Glomerular endothelial cell (primary cell): ENCODE data around the gene CTRB2. TPM values are rescaled to one million over a fixed set of nuclear protein-coding genes. Genes with fewer than 3 reads are reported as not detected.

Source experiments
- DNase-seq: peaks from one replicate; pipeline ENCODE4 v3.0.0-alpha.2; 2011; ENCODE audit warnings: low read depth, low spot score; ENCODE audit errors: extremely low read depth
- total RNA-seq: library from RNA; depleted of rRNA; stranded (reverse); fragments of >200 nt; gene quantifications from 2 replicates; pipeline ENCODE4 v1.2.3, GENCODE V29; 2015

Gene CTRB2
- not detected in 2 replicates for total RNA-seq

DNA sequence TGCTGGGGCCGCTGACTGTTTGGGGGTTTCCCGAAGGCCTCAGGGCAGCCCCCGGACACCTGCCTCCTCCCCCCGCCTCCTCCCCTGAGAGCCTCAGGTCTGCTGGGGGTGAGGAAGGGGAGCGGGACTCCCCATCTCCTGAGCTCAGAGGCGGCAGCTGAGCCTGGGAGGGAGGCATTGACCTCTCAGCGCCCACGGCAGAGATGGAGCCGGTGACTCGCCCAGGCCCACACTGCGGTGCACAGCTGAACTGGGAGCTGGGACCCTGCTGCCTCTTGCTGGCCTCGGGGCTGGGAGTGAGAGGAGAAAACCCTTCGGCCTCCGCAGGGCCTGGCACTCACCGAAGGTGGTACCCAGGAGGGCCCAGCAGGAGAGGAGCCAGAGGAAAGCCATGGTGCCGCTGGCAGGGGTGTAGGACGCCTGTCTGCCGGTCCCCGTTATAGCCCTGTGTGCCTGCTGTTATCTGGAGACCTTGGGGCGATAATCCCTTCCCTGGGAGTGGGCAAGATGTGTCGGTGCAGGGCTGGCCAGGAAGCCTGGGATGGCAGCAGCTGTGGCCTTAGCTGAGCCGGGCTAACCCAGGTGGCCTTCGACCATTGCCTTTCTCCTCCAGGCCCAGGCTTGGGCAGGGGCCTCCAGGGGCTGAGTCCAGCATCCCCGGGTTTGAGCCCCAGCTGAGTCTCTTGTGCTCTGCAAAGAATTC is at the start of gene CTRB2:
TSS of gene CTRB2 (minus strand) at position 413 of the 703 bp plus-strand sequence. CDS start at position 393, 20 bp downstream.
- DNase-seq, result no peak

DNA sequence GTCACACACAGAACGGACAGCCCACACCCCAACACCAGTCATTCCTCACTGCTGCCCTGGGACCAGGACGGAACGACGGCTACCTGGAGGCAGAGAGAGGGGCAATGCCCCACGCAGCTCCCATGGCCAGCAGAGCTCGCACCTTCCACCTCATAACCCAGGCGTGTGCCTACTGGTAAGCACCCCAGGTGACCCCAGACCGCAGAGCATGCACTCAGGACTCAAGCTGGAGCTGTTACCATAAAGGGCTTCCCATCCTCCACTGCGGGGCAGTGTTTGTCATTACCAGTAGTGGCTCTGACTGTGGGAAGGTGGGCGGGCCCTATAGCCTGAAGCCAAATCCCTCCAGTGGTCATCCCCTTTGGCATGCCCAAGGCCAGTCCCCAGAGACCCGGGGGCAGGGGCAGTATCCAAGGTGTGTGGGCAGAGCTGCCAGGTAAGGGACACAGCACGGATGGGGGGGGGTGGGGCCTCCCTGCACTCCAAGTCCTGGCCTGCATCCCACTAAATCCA is 49.2 kb upstream of the CTRB2 start:
- no peak for DNase-seq

DNA sequence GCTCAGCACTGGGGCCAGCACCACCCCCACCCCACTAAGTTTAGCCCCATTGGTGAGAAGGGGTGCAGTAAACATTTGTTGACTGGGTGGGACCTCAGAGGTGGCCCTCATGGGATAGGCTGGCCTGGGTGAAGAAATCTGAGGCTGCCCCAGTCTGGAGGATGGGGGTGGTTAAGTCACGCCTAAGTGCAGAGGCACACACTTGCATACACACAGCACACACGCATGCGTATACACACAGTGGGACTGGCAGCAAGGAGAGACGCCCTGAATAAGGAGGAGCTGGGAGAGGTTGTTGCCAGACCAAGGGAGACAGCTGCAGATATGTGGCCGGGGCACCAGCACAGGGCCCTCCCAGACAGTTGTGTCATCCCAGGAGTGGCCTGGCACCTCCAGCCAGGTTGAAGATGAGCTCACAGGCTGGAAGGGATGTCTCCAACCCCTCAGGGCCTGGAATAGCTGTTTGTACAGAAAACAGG is 47.4 kb upstream of the CTRB2 start:
- DNase-seq, result no peak

DNA sequence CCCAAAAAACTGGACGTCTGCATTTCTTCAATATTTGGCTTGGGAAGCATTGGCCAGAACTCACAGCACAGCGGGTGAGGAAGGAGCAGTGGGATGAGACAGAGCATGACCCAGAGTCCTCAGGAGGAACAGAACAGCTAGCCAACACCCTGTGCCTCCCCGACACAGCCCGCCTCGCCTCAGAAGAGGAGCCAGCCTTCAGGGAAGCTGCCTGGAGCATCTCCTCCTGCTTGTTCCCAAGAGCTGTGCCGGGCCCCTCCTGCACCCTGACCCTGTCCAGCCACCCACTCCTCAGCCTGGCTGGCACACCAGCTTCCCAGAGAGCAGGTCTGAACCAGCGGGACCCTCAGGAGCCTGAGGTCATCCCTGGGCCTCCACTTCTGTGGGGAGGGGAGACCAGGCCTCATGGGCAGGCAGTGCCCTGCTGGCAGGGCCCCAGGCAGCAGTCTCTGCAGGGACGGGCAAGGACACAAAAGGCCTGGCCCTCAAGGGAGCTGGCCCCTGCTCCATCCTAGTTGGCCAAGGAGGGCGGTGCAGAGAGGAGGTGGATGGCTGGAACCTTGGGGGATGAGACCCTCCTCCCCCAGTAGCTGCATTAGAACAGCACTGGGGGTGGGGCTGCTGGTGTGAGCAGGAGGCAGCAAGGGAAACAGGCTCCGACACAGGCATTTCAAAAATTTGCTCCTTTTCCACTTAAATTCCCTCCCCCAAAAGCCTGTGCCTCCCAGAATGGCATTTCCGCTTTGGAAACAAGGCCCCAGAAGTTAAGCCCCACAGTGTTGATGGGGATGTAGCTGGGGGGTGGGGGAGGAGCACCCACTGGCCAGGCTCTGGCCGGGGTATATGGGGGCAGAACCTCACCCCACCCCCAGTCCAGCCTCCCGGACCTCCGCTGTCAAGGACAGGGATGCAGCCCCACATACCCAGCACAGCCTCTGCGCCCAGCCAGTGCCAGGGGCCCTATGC is 46.3 kb upstream of the CTRB2 start:
- no peak for DNase-seq

DNA sequence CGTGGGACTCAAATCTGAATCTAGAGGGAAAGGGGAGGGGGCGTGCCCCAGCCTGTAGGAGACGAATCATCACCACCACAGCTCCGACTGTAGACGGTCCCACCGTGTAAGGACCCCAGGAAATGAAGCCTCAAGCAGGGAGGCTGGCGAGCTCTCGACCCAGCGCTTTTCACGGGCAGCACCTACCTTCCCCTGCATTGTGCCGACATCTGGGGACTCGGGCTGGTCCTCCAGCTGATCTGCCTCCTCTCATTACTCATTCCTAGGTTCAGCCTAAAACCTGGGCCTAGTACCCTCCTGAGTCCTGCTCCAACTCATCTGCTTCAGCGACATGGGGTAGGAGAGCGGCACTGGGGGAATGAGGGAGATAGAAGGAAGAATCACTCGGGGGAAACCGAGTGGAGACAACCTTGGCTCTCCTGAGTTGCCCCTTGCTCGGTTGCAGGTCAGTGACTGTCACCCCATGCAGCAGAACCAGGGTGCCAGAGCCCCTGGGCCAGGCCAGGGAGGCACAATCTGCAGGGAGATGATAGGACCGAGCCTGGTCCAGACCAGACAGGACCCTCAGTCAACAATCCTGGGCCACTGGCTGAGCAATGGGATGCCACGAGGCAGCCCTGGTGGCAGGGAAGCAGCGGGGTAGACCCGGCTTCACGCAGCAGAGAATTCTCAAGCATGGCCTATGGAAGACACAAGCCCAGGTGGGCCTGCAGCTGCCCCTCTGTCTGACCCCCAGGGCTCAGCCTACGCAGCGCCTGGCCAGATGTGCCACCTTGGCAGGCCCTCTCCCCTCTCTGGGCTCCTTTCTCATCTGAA is 45.3 kb upstream of the CTRB2 start:
- no peak for DNase-seq

- DNase-seq, result no peak
These were observed 44.5 kb upstream of the CTRB2 start, which contains the start of gene BCAR1 for GRCh38 chr16:75251280-75252048. Gene BCAR1 (minus strand): TSS chr16:75251624. CDS start chr16:75251482, 142 bp downstream.

- DNase-seq, result no peak
These were observed 43.9 kb upstream of the CTRB2 start for GRCh38 chr16:75250809-75251279.

DNA sequence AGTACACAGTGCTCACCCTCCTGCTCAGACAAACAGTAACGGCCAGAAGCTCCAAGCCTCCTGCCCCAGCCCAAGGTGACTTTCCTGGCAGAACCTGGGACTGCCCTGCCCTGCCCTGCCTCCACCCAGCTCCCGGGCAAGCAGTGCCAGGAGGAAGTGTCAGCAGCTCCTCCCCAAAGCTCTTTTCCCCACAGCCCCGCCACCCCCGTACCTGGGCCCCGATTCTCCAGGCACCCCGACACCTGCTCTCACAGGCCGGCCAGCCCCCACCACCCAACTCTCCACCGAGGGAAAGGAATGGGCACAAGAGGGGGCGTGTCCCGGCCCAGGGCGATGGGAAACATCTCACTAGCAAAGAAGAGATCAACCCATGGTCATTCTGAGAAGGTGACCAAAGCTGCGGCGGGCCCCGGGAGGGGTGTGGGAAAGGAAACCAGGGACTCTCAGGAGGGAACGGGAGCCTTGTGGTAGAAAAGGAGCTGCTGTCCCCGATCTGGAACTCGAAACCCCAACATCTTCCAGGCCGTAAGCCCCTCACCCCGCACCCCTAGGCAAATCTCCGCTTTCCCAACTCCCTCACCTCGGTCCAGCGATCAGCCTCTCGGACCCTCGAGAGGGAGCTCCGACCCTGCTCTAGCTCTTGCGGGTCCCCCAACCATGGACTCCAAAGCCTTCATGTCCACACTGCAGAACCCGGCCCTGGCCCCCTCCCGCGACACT is 43.3 kb upstream of the CTRB2 start:
- no peak for DNase-seq

DNA sequence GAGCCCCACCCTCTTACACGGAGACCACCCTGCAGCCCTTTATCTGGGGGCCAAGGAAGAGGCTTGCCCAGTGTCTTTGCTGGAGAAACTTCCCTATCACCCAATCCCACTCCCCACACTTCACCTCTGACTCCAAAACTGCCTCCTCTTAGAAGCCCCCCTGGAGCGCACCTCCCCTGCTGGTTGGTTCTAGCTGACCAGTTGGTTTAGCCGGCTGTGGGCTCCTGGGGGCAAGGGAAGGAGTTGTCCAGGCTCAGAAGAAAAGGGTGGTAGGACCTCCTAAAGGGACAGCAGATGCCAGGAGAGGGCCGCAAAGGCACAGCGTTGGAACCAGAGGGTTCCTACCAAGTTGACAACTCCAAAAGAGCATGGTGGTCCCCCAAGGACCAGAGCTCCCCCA is 42.5 kb upstream of the CTRB2 start:
- DNase-seq, result no peak

GRCh38 chr16:75248536-75249380 is 41.8 kb upstream of the CTRB2 start:
- DNase-seq, result no peak

- no peak for DNase-seq
These were observed 41.2 kb upstream of the CTRB2 start for GRCh38 chr16:75248142-75248535.

DNA sequence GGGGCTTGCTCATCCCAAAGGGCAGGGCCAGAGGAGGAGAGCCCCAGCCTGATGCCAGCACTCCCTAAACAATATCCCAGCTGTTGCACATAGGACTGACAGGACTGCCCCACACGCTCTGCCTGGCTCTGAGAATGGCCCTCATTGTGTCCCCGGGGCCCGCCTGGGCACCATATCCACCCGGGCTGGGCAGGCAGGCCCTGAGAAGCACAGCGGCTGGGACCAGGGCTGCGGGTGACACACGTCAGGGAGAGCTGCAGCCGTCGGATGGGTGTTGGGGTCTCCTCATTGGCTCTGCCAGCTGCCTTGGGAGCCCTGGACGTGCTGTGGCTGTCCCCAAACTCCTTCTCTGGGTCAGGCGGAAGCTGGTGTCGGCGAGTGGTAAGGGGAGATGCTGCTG is 40.3 kb upstream of the CTRB2 start:
- DNase-seq, result no peak

DNA sequence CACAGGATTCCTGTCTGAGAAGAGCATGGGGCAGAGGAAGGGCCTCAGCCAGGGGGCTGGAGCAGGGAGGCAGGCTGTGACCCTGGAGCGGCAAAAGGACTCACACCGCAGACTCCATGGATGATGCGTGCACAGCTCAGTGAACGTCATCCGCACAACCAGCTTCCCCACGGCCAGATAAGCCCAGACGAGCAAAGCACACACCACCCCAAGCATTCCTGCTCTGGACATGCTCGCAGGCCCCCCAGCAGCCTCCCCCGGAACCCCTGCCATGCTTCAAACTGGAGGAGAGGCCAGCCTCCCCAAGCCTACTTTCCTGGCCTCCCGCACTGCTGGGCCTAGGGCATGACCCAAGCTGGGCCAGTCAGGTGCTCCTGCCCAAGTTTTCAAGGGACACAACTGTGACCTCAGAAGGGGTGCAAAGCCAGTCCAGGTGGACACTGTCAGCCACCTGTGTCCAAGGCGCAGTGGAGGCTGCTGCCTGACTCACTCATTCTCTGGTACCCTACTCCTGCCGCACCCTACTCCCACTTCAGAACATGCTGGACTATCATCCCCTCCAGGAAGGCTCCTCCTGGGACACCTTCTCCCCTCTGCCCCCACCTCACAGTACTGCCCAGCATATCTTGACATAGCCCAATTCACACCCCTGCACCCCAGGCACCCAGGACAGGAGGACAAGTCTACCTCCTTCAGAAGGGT is 39.7 kb upstream of the CTRB2 start:
- DNase-seq, result no peak

DNA sequence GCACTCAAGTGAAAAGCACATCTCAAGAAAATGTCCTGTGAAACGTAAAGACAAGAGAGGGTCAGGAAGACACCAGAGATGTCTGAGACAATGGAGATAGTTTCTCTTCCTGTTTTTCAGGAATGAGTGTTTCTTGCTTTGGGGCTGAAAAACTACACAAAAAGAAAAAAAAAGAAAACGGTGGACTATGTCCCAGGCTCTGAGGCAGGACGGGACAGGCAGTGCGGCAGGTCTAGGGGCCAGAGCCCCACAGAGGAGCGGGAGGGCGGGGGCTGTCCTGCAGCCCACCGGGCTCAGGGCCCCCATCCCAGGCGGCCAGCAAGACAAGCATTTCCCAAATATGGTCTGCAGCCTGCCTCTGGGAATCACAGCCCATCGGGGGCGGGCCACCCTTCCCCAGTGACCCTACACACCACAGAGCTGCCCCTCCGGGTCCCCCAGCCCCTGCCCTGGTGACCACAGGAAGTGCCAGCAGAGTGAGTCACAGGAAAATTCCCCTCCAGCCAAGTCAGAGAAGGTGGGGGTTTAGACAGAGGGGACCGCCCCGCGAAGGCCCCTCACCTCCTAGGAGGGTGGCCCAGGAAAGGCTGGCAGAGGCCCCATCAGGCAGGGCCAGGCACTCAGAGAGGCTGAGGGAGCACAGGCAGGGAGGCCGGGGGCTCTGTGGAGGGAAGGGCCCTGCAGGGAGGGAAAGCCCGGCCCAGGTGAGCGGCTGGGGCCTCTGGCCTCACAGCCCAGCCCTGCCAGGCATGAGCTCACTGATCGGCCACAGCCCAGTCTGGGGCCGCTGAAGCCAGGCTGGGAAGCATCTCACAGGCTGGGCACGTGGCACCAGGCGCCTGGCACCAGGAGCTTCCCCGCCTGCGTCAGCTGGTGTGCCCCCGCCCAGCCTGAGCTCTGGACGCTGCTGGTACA is 38.1 kb upstream of the CTRB2 start:
- DNase-seq, result peak; percentile 72

DNA sequence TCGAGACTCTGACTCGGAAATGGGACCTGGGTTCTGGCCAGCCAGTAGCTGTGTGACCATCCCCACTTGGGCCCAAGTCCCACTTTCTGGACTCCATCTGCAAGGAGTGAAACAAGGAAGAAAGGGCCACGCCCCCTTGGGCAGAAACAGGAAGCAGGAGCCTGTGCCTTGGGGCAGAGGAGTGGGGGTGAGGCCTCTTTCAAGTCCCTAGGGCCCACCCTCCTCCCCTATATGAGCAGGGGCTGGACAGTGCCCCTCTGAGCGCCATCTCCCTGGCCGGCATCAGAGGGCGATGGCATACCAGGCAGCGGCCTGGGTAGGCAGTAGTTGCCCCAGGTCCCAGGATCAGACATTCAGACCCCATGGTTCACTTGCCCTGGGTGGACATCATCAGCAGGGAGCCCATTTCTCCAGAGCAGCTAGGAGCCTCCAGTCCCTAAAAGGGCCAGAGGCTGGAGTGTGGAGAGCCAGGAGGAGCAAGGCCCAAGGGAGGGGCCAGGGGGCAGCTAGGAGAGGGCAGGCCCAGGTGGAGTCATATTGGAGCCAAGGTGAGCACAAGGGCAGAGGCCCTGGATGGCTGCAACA is 37.4 kb upstream of the CTRB2 start:
- DNase-seq, result no peak

DNA sequence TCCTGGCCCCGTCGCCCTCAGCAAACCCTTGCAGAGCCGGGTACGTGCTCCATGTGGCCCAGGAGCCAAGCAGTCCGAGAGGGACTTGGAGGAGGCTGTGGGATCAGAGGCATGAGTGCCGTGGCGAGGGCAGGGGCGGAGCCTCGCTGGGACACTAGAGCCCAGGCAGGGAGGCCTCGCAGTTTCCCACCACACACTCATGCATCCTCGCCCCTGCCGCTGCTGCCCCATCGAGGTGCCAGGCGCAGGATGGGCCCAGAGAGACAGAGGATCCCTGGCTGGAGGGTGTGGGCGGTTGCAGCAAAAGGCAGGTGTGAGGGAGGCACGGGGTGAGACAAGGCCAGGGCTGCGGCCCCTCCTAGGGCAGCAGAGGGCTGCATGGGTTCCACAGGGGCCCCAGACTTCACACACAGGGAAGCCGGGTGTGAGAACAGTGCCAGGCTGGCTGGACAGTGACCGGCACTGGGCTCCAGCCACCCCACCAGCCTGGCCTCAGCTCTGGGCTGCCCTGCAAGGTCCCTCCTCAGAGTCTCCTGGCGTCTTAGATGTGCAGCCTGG is 36.8 kb upstream of the CTRB2 start:
- DNase-seq, result no peak
